Measurements from ENCODE around the gene P4HA1.
"Not testable (repeated sequence)": the region's sequence is repeated elsewhere in the genome, so short reads cannot be mapped to it uniquely, and the experiment has no call there.

GRCh38 chr10:73036285-73036684, 60.4 kb downstream of the P4HA1 start:
- TF ChIP-seq CTCF (IDR thresholded peaks at IDR 0.05 in 2 of 3, conservative IDR thresholded peaks at IDR 0.05 in 1 of 3; ENCODE audit: insufficient read depth in 2 of 3, low read depth in 1 of 3, low read length in 3 of 3); POLR2A (conservative IDR thresholded peaks at IDR 0.05); HNRNPUL1 (IDR thresholded peaks at IDR 0.05; ENCODE audit: low read length); CC2D1A (IDR thresholded peaks at IDR 0.05); CREB1 (IDR thresholded peaks at IDR 0.05); CREB1 (CRISPR knock-in tag; IDR thresholded peaks at IDR 0.05): not testable (repeated sequence)
